Upper lobe of right lung (tissue), 1 donor: ENCODE data around the gene SELENOV. TPM values are rescaled to one million over a fixed set of nuclear protein-coding genes. Genes with fewer than 3 reads are reported as not detected.

Source experiments
- ATAC-seq: fragments of 200-7000 bp; cut with Tn5 transposase; one replicate; pipeline ENCODE4 v1.9.1; 2020; ENCODE audit warnings: mild to moderate bottlenecking, moderate library complexity
- DNase-seq: peaks from one replicate; pipeline ENCODE4 v3.0.0-alpha.2; 2020
- H3K27ac ChIP-seq: fragments of 200-600 bp; one replicate; pipeline ENCODE4 v1.8.0; 2022
- H3K27me3 ChIP-seq: fragments of 200-600 bp; one replicate; pipeline ENCODE4 v1.8.0; 2022; ENCODE audit warnings: mild to moderate bottlenecking
- H3K36me3 ChIP-seq: fragments of 200-600 bp; one replicate; pipeline ENCODE4 v1.8.0; 2022
- H3K4me1 ChIP-seq: fragments of 200-600 bp; one replicate; pipeline ENCODE4 v1.8.0; 2022
- H3K4me3 ChIP-seq: fragments of 200-600 bp; one replicate; pipeline ENCODE4 v1.8.0; 2022; ENCODE audit warnings: mild to moderate bottlenecking
- H3K9me3 ChIP-seq: fragments of 200-600 bp; one replicate; pipeline ENCODE4 v1.8.0; 2022
- CTCF ChIP-seq: fragments of 200-600 bp; IDR thresholded peaks from one replicate; pipeline ENCODE4 v1.8.0; 2022; ENCODE audit warnings: antibody characterized with exemption
- intact Hi-C: fragments of 100-400 bp; cut with DNase I; formaldehyde crosslinking; loops from one replicate; pipeline ENCODE4 v1.11.0; 2022
- total RNA-seq: library from RNA; stranded (reverse); fragmentation: NEBNext Ultra II Directional; extraction: Animal tissue kit (Norgen Biotek cat#: 25700); gene quantifications from one replicate; pipeline ENCODE4 v1.2.1, GENCODE V29; 2021
- donor health status: DM: no; HTN: yes; CAD: no; lungs with severe emphysema.

SELENOV gene
- total RNA-seq, 1 donor from 2014 or later = not detected

- ATAC-seq = no peak
- no peak for TF ChIP-seq CTCF
- DNase-seq = no peak
- Histone ChIP-seq H3K9me3 (no peaks in the 10 kb centered on the region), H3K27me3 (no peaks in the 10 kb centered on the region), H3K36me3 (peaks cover 42% of the 10 kb centered on the region), H3K4me1 (peaks cover 17% of the 10 kb centered on the region), H3K4me3 (no peak overlapping the region), H3K27ac (no peak overlapping the region)
- intact Hi-C loops = no loop called here
Measured at GRCh38 chr19:39483141-39483540, 31.8 kb upstream of the SELENOV start.

- intact Hi-C loops = no loop called here
- no peak overlapping the region for H3K4me3 ChIP-seq
- ATAC-seq = no peak
- H3K4me1 ChIP-seq = no peaks in the 10 kb centered on the region
- H3K9me3 ChIP-seq = no peaks in the 10 kb centered on the region
- H3K36me3 ChIP-seq = peaks cover 61% of the 10 kb centered on the region
- DNase-seq = no peak
- no peak for TF ChIP-seq CTCF
- H3K27me3 ChIP-seq = no peaks in the 10 kb centered on the region
- no peak overlapping the region for H3K27ac ChIP-seq
Measured at GRCh38 chr19:39489756-39490155, 25.2 kb upstream of the SELENOV start.

DNA sequence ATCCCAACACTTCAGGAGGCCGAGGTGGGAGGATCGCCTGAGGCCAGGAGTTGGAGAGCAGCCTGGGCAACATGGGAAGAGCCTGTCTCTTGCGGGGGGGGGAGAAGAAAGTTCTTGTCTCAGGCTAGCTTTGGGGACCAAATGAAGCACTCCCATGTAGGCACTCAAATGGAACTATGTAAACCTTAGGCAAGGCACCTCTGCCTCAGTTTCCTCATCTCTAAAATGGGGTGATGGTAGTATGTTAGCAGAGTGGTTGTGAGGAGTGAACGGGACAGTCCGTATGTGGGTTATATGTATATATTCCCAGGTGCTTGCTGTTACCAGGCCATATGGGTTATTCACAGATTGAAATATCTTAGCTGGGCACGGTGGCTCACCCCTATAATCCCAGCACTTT is 22.7 kb upstream of the SELENOV start:
- ATAC-seq (no peak), DNase-seq (no peak)
- Histone ChIP-seq H3K27me3 (peaks cover 12% of the 10 kb centered on the region), H3K27ac (no peak overlapping the region), H3K4me3 (no peak overlapping the region), H3K9me3 (no peaks in the 10 kb centered on the region), H3K36me3 (peaks cover 38% of the 10 kb centered on the region), H3K4me1 (no peaks in the 10 kb centered on the region)
- intact Hi-C loops = no loop called here
- no peak for TF ChIP-seq CTCF

DNA sequence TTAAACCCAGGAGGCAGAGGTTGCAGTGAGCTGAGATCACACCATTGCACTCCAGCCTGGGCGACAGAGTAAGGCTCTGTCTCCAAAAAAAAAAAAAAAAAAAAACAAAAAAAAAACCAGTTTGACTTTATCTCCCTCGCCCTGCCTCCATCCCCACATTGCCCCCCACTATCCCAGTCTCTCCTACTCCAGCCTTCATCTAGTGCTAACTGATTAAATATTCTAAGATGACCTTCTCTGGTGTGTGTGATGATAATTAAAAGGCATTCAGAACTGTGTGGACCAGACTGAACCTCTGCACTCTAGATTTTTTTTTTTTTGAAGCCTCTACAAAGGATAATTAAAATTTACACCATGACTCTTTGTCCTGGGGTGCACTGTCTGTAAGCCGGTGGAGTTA is 22.2 kb upstream of the SELENOV start:
- Histone ChIP-seq H3K4me3 (no peak overlapping the region), H3K9me3 (no peaks in the 10 kb centered on the region), H3K27me3 (peaks cover 18% of the 10 kb centered on the region), H3K27ac (no peak overlapping the region), H3K36me3 (peaks cover 33% of the 10 kb centered on the region), H3K4me1 (peaks cover 3% of the 10 kb centered on the region)
- intact Hi-C loops = no loop called here
- ATAC-seq = no peak
- no peak for DNase-seq
- no peak for TF ChIP-seq CTCF

- intact Hi-C loops = no loop called here
- H3K4me3 ChIP-seq = no peak overlapping the region
- TF ChIP-seq CTCF = no peak
Measured at GRCh38 chr19:39494661-39495060, 20.3 kb upstream of the SELENOV start.

GRCh38 chr19:39496063-39496462 is 18.9 kb upstream of the SELENOV start:
- Histone ChIP-seq H3K9me3 (no peaks in the 10 kb centered on the region), H3K4me3 (no peak overlapping the region), H3K27ac (no peak overlapping the region), H3K27me3 (peaks cover 48% of the 10 kb centered on the region), H3K36me3 (peaks cover under 1% of the 10 kb centered on the region), H3K4me1 (peaks cover 16% of the 10 kb centered on the region)
- intact Hi-C loops = no loop called here
- no peak for ATAC-seq
- no peak for TF ChIP-seq CTCF
- DNase-seq = no peak

More at GRCh38 chr19:39494661-39495060, 20.3 kb upstream of the SELENOV start:
- Histone ChIP-seq H3K27me3 (peaks cover 35% of the 10 kb centered on the region), H3K4me1 (peaks cover 16% of the 10 kb centered on the region), H3K27ac (no peak overlapping the region), H3K9me3 (no peaks in the 10 kb centered on the region), H3K36me3 (peaks cover 14% of the 10 kb centered on the region)
- ATAC-seq (no peak), DNase-seq (no peak)
